Mesothelial cell of epicardium (in vitro differentiated cells): ENCODE results near the gene MAL. TPM values are rescaled to one million over a fixed set of nuclear protein-coding genes. Genes with fewer than 3 reads are reported as not detected.

Experiments used
- DNase-seq, 2 experiments: peaks; one replicate each; pipeline ENCODE4 v3.0.0; 2021; ENCODE audit warnings: low spot score in 2 of 2; ENCODE audit not compliant: unreplicated experiment in 2 of 2
- H3K27ac Mint-ChIP-seq: 2 replicates; pipeline ENCODE4 v1.8.0; 2021; ENCODE audit warnings: mixed read lengths
- H3K27me3 Mint-ChIP-seq: 2 replicates; pipeline ENCODE4 v1.8.0; 2021; ENCODE audit warnings: low read depth, mixed read lengths
- H3K36me3 Mint-ChIP-seq: 2 replicates; pipeline ENCODE4 v1.8.0; 2021; ENCODE audit warnings: mixed read lengths
- H3K4me1 Mint-ChIP-seq: 2 replicates; pipeline ENCODE4 v1.8.0; 2021; ENCODE audit warnings: mixed read lengths
- H3K4me3 Mint-ChIP-seq: 2 replicates; pipeline ENCODE4 v1.8.0; 2021; ENCODE audit warnings: mild to moderate bottlenecking, moderate library complexity, mixed read lengths
- H3K9me3 Mint-ChIP-seq: 2 replicates; pipeline ENCODE4 v1.8.0; 2021; ENCODE audit warnings: mixed read lengths
- total RNA-seq: library from RNA; stranded (reverse); gene quantifications from 3 replicates; pipeline ENCODE4 v1.2.1, GENCODE V29; 2021
- TF ChIP-seq, protein P1 (sequence below): fragments of 200-600 bp; sonication (generic); IDR thresholded peaks from one replicate; pipeline ENCODE4 v1.5.0; 2021; ENCODE audit warnings: antibody characterized with exemption; ENCODE audit not compliant: unreplicated experiment

MAL gene
- not detected in 3 replicates for total RNA-seq

DNA sequence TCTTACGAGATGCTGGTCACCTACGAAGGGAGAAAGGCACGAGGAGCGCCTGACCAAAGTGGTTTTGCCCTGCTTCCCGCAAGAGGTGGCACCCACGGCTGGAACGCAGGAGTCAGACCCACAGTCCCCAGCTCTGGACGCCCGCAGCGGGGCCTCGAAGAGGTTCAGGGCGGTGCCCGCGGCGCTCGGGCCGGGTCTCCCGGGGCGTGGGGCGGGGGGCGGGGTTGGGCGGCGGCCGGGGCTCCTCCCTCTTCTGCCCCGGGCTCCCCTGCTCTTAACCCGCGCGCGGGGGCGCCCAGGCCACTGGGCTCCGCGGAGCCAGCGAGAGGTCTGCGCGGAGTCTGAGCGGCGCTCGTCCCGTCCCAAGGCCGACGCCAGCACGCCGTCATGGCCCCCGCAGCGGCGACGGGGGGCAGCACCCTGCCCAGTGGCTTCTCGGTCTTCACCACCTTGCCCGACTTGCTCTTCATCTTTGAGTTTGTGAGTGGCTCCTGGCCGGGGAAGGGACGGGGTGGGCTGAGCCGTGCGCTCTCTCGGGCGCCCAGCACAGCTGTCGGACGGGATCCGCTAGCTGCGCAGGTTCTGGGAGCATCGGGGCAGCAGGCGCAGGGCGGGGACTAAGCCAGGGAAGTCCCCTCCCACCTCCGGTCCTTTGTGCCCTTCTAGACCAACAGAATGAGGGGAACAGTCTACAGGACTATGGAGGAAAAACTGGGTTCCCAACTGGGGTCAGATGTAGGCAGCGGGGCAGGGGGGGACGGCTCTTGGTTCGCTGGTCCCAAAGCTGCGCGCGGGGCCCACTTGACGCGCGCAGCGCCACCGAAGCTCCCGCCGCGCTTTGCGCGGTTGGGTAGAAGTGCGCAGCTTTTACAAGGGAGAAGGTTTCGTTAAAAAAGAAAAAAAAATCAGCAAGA, at the start of gene MAL:
Gene MAL, plus strand, starts transcription at position 303 of the 914 bp plus-strand sequence. Its CDS starts 85 bp downstream, at position 388.
- TF ChIP-seq, protein P1, sequence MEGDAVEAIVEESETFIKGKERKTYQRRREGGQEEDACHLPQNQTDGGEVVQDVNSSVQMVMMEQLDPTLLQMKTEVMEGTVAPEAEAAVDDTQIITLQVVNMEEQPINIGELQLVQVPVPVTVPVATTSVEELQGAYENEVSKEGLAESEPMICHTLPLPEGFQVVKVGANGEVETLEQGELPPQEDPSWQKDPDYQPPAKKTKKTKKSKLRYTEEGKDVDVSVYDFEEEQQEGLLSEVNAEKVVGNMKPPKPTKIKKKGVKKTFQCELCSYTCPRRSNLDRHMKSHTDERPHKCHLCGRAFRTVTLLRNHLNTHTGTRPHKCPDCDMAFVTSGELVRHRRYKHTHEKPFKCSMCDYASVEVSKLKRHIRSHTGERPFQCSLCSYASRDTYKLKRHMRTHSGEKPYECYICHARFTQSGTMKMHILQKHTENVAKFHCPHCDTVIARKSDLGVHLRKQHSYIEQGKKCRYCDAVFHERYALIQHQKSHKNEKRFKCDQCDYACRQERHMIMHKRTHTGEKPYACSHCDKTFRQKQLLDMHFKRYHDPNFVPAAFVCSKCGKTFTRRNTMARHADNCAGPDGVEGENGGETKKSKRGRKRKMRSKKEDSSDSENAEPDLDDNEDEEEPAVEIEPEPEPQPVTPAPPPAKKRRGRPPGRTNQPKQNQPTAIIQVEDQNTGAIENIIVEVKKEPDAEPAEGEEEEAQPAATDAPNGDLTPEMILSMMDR, result no peak
- peaks cover 6% of the 10 kb centered on the region for H3K4me1 Mint-ChIP-seq
- H3K27me3 Mint-ChIP-seq, result peaks cover 95% of the 10 kb centered on the region
- H3K9me3 Mint-ChIP-seq, result no peaks in the 10 kb centered on the region
- DNase-seq, result no peak
- H3K27ac Mint-ChIP-seq, result no peak within 1 kb of the TSS
- no peaks in the 10 kb centered on the region for H3K36me3 Mint-ChIP-seq
- peak within 1 kb of the TSS; percentile 61 for H3K4me3 Mint-ChIP-seq

DNA sequence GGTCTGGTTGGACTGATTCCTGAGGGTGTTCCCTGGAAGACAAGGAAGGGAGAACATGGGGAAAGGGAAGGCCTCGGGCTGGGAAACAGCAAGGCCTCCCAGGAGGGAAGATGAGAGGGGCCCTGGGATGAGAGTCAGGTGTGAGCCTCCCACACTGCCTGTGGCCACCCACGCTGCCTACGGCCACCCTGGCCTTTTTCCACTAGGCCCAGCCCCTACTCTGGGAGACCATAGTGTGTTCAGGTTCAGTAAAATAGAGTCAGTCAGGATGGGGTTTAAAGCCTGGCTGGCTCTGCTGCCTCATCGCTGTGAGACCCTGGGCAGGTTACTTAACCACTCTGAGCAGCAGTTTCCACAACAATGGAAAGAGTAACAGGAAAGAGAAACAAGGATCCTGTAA, 47.7 kb upstream of the MAL start:
- Mint-ChIP-seq H3K9me3 (no peaks in the 10 kb centered on the region), H3K27ac (no peak overlapping the region), H3K27me3 (peaks cover 7% of the 10 kb centered on the region), H3K4me3 (no peak overlapping the region), H3K36me3 (no peaks in the 10 kb centered on the region), H3K4me1 (no peaks in the 10 kb centered on the region)
- TF ChIP-seq, protein P1, result no peak
- no peak for DNase-seq

DNA sequence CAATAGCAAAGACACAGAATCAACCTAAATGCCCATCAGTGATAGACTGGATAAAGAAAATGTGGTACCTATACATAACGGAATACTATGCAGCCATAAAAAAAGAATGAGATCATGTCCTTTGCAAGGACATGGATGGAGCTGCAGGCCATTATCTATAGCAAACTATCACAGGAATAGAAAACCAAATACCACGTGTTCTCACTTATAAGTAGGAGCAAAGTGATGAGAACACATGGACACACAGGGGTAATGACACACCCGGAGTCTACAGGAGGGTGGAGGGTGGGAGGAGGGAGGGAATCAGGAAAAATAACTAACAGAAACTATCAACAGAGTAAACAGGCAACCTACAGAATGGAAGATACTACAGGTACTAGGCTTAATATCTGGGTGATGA, 46.6 kb upstream of the MAL start:
- DNase-seq, result no peak
- TF ChIP-seq, protein P1, result no peak
- Mint-ChIP-seq H3K4me3 (no peak overlapping the region), H3K4me1 (no peaks in the 10 kb centered on the region), H3K9me3 (no peaks in the 10 kb centered on the region), H3K27me3 (peaks cover 7% of the 10 kb centered on the region), H3K36me3 (no peaks in the 10 kb centered on the region), H3K27ac (no peak overlapping the region)

DNA sequence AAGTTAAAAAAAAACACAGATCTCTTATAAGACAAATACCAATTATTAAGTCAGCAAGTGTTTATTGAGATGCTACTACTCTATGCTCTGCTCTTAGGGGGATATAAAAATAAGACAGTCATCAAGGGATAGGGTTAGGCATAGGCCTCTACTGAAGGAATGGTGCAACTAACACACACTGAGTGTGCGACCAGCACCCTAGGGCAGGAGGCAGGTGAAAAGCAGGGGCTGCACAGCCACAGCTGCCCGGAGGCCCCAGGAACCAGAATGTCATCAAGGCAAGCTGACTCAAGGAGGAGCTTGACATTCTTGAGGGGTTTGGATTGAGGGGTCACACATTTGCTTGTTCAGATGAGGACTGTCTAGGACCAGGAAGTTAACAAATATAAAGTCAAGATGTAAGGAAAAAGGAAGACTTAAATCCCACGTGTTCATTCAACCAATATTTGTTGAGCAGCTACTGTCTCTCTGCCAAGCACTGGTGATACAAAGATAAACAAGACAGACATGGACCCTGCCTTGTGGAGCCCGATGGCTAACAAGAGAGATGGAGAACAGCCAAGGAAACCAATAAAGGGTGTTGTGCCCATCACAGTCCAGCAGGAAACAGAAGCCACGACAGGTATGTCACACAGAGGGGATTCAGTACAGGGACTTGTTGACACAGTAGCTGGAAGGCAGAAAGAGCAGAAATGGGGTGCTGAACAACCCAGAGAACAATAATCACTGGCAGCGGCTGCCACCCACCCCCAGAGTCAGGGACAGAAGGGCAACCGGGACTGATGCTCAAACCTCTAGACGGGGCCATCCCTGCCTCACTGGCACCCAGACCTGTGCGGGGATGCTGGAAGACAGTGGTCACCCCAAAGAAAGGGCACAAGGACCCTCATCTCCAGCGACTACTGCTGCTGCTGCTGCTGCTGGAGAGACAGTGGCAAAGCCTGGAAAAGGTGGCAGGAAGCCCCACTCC, 45.8 kb upstream of the MAL start:
- Mint-ChIP-seq H3K4me1 (no peaks in the 10 kb centered on the region), H3K36me3 (no peaks in the 10 kb centered on the region), H3K4me3 (no peak overlapping the region), H3K9me3 (no peaks in the 10 kb centered on the region), H3K27me3 (peaks cover 7% of the 10 kb centered on the region), H3K27ac (no peak overlapping the region)
- TF ChIP-seq, protein P1, result no peak
- no peak for DNase-seq

DNA sequence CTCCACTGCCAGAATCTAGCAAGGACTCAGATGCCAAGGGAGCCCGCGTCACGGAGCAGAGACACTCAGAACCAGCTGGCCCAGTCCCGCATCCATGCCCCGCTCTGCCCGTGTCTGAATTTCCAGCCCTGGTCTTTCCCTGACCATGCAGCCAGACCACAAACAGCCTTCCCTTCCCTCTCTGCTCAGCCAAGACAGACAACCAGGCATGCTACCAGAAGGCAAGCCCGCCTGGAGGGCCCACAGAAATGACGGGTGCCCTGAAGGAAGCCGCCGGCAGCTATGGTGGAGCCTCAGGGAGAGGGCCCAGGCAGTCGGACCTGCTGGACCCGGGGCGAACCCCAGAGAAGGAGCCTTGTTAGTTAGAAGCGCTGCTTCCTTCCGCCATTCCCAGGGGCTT, 45.1 kb upstream of the MAL start:
- Mint-ChIP-seq H3K9me3 (no peaks in the 10 kb centered on the region), H3K4me1 (no peaks in the 10 kb centered on the region), H3K27ac (no peak overlapping the region), H3K36me3 (no peaks in the 10 kb centered on the region), H3K4me3 (no peak overlapping the region), H3K27me3 (peaks cover 13% of the 10 kb centered on the region)
- no peak for DNase-seq
- TF ChIP-seq, protein P1, result no peak
